ENCODE data around the gene HOXD4. TPM values are rescaled to one million over a fixed set of nuclear protein-coding genes. Genes with fewer than 3 reads are reported as not detected.
A peak's percentile ranks its signal among the peaks of the same experiment; 100 is the strongest.

Gene HOXD4
- total RNA-seq, 2 experiments from 2014 or later, result not detected

- peak overlapping the region; percentile 10 for H3K4me3 Mint-ChIP-seq
- peak overlapping the region; percentile 41 for H3K27ac Mint-ChIP-seq
- H3K36me3 Mint-ChIP-seq, result peaks cover 5% of the 10 kb centered on the region
- DNase-seq (no peak), ATAC-seq (no peak)
- H3K9me3 Mint-ChIP-seq (ENCODE audit: low read depth), result no peaks in the 10 kb centered on the region
- CTCF ChIA-PET, result interaction anchor here (0.8 to 1.6 kb wide), 4 partner anchors 22 to 60 kb away, joined by 3 to 4 read pairs (median 4); no protein-coding TSS in a partner anchor
- H3K4me1 Mint-ChIP-seq, result peaks cover 10% of the 10 kb centered on the region
- peaks cover 85% of the 10 kb centered on the region for H3K27me3 Mint-ChIP-seq
Measured at GRCh38 chr2:176109192-176109901, 42.0 kb upstream of the HOXD4 start.

- ATAC-seq (no peak), DNase-seq (no peak)
- H3K9me3 Mint-ChIP-seq (ENCODE audit: low read depth), result no peaks in the 10 kb centered on the region
- H3K27me3 Mint-ChIP-seq, result peaks cover 85% of the 10 kb centered on the region
- peaks cover 5% of the 10 kb centered on the region for H3K36me3 Mint-ChIP-seq
- peaks cover 10% of the 10 kb centered on the region for H3K4me1 Mint-ChIP-seq
- H3K27ac Mint-ChIP-seq, result peak overlapping the region; percentile 22
- no peak overlapping the region for H3K4me3 Mint-ChIP-seq
- CTCF ChIA-PET, result interaction anchor here (0.8 to 2.2 kb wide), 10 partner anchors 12 to 805 kb away, joined by 3 to 8 read pairs (median 3); no protein-coding TSS in a partner anchor
Measured at GRCh38 chr2:176109946-176110345, 41.4 kb upstream of the HOXD4 start.

- H3K4me3 Mint-ChIP-seq, result no peak overlapping the region
- DNase-seq, result no peak
- no peaks in the 10 kb centered on the region for H3K9me3 Mint-ChIP-seq (ENCODE audit: low read depth)
- CTCF ChIA-PET, result interaction anchor here (0.8 to 2.2 kb wide), 14 partner anchors 13 to 1038 kb away, joined by 3 to 8 read pairs (median 3); no protein-coding TSS in a partner anchor
- H3K27ac Mint-ChIP-seq, result peak overlapping the region; percentile 40
- H3K27me3 Mint-ChIP-seq, result peaks cover 85% of the 10 kb centered on the region
- ATAC-seq, result no peak
- H3K4me1 Mint-ChIP-seq, result peaks cover 10% of the 10 kb centered on the region
- H3K36me3 Mint-ChIP-seq, result peaks cover 5% of the 10 kb centered on the region
Measured at GRCh38 chr2:176110415-176111308, 40.7 kb upstream of the HOXD4 start.

GRCh38 chr2:176111309-176111663 lies 40.1 kb upstream of the HOXD4 start:
- H3K36me3 Mint-ChIP-seq, result peaks cover 4% of the 10 kb centered on the region
- peak overlapping the region; percentile 40 for H3K27ac Mint-ChIP-seq
- no peak overlapping the region for H3K4me3 Mint-ChIP-seq
- no peak for ATAC-seq
- peaks cover 85% of the 10 kb centered on the region for H3K27me3 Mint-ChIP-seq
- DNase-seq, result no peak
- H3K9me3 Mint-ChIP-seq (ENCODE audit: low read depth), result no peaks in the 10 kb centered on the region
- CTCF ChIA-PET, result interaction anchor here (1.0 to 2.2 kb wide), 10 partner anchors 14 to 1038 kb away, joined by 3 to 8 read pairs (median 4); no protein-coding TSS in a partner anchor
- H3K4me1 Mint-ChIP-seq, result peaks cover 8% of the 10 kb centered on the region

- Mint-ChIP-seq H3K27me3 (peaks cover 89% of the 10 kb centered on the region), H3K36me3 (peaks cover 2% of the 10 kb centered on the region), H3K27ac (peak overlapping the region; percentile 11), H3K9me3 (ENCODE audit: low read depth) (no peaks in the 10 kb centered on the region), H3K4me3 (no peak overlapping the region), H3K4me1 (peaks cover 6% of the 10 kb centered on the region)
- ATAC-seq, result no peak
- DNase-seq, result no peak
- CTCF ChIA-PET, result interaction anchor here (1.2 to 2.2 kb wide), 5 partner anchors 14 to 803 kb away, joined by 3 to 8 read pairs (median 4); no protein-coding TSS in a partner anchor
Measured at GRCh38 chr2:176111846-176112374, 39.4 kb upstream of the HOXD4 start.

GRCh38 chr2:176112375-176113302 lies 38.7 kb upstream of the HOXD4 start:
- CTCF ChIA-PET, result interaction anchor here (1.2 to 1.8 kb wide), 2 partner anchors 14 to 28 kb away, joined by 4 to 5 read pairs; no protein-coding TSS in a partner anchor
- no peaks in the 10 kb centered on the region for H3K9me3 Mint-ChIP-seq (ENCODE audit: low read depth)
- DNase-seq (no peak), ATAC-seq (no peak)
- H3K27me3 Mint-ChIP-seq, result peaks cover 91% of the 10 kb centered on the region
- H3K27ac Mint-ChIP-seq, result no peak overlapping the region
- H3K4me3 Mint-ChIP-seq, result no peak overlapping the region
- peaks cover 4% of the 10 kb centered on the region for H3K4me1 Mint-ChIP-seq
- peaks cover 2% of the 10 kb centered on the region for H3K36me3 Mint-ChIP-seq

- Mint-ChIP-seq H3K4me3 (no peak overlapping the region), H3K27ac (no peak overlapping the region), H3K36me3 (peaks cover 1% of the 10 kb centered on the region), H3K9me3 (ENCODE audit: low read depth) (peaks cover 1% of the 10 kb centered on the region), H3K27me3 (peaks cover 99% of the 10 kb centered on the region), H3K4me1 (peaks cover 7% of the 10 kb centered on the region)
- CTCF ChIA-PET, result interaction anchor here (0.9 to 1.8 kb wide), 4 partner anchors 13 to 440 kb away, joined by 3 to 5 read pairs (median 4); no protein-coding TSS in a partner anchor
- ATAC-seq (no peak), DNase-seq (no peak)
Measured at GRCh38 chr2:176114120-176114929, 37.0 kb upstream of the HOXD4 start.

- CTCF ChIA-PET, result interaction anchor here (1.1 kb wide), 1 partner anchor 17 kb away, joined by 3 read pairs; no protein-coding TSS in a partner anchor
- Mint-ChIP-seq H3K4me3 (no peak overlapping the region), H3K4me1 (peaks cover 6% of the 10 kb centered on the region), H3K9me3 (ENCODE audit: low read depth) (peaks cover 1% of the 10 kb centered on the region), H3K36me3 (no peaks in the 10 kb centered on the region), H3K27ac (no peak overlapping the region), H3K27me3 (peaks cover 99% of the 10 kb centered on the region)
- no peak for ATAC-seq
- no peak for DNase-seq
Measured at GRCh38 chr2:176114930-176115625, 36.3 kb upstream of the HOXD4 start.

- no peak within 1 kb of the TSS for H3K27ac Mint-ChIP-seq
- no peak for ATAC-seq
- CTCF ChIA-PET, result no interaction called here
- peaks cover 1% of the 10 kb centered on the region for H3K9me3 Mint-ChIP-seq (ENCODE audit: low read depth)
- H3K27me3 Mint-ChIP-seq, result peaks cover 99% of the 10 kb centered on the region
- DNase-seq, result no peak
- H3K36me3 Mint-ChIP-seq, result no peaks in the 10 kb centered on the region
- H3K4me1 Mint-ChIP-seq, result peaks cover 6% of the 10 kb centered on the region
- no peak within 1 kb of the TSS for H3K4me3 Mint-ChIP-seq
Measured at GRCh38 chr2:176115883-176116813, 35.2 kb upstream of the HOXD4 start, which contains the start of gene HOXD10. Gene HOXD10 (plus strand): TSS chr2:176116778. CDS start chr2:176116834, 56 bp downstream.

GRCh38 chr2:176117162-176117822 lies 34.1 kb upstream of the HOXD4 start:
- no peak overlapping the region for H3K27ac Mint-ChIP-seq
- no peak for ATAC-seq
- CTCF ChIA-PET, result interaction anchor here (0.7 kb wide), 1 partner anchor 13 kb away, joined by 3 read pairs; no protein-coding TSS in a partner anchor

More at GRCh38 chr2:176117162-176117822, 34.1 kb upstream of the HOXD4 start:
- Mint-ChIP-seq H3K36me3 (no peaks in the 10 kb centered on the region), H3K9me3 (ENCODE audit: low read depth) (peaks cover 1% of the 10 kb centered on the region), H3K27me3 (peaks cover 96% of the 10 kb centered on the region), H3K4me1 (peaks cover 4% of the 10 kb centered on the region), H3K4me3 (no peak overlapping the region)
- DNase-seq, result no peak

All from activated CD8-positive, alpha-beta memory T cell treated with anti-CD3 and anti-CD28 coated beads, Interleukin-2, amount 10 ng/mL, durations not matched to agents 7 days and 5 days (primary cell).